Tibial nerve (tissue), 4 donors: ENCODE measurements around the gene ELOVL6.

Experiments used
- EP300 ChIP-seq, 2 donors: sonication (generic); formaldehyde crosslinking; IDR thresholded peaks; one replicate each; pipeline ENCODE4 v1.6.1; 2017; ENCODE audit warnings: antibody characterized with exemption in 2 of 2, mild to moderate bottlenecking in 1 of 2
- POLR2A ChIP-seq, 2 donors: fragments of 450-650 bp; IDR thresholded peaks; one replicate each; pipeline ENCODE4 v1.6.1; 2017; ENCODE audit warnings: antibody characterized with exemption in 2 of 2, mild to moderate bottlenecking in 2 of 2, moderate library complexity in 2 of 2
- TF ChIP-seq, protein P1 (sequence below), 5 experiments: fragments of 200-600 bp in 3 of 5; fragments of 450-650 bp in 2 of 5; sonication (generic) in 3 of 5; IDR thresholded peaks; one replicate each; pipeline ENCODE4 v1.5.1; 2016 to 2019; ENCODE audit warnings: antibody characterized with exemption in 5 of 5, mild to moderate bottlenecking in 3 of 5, moderate library complexity in 2 of 5

DNA sequence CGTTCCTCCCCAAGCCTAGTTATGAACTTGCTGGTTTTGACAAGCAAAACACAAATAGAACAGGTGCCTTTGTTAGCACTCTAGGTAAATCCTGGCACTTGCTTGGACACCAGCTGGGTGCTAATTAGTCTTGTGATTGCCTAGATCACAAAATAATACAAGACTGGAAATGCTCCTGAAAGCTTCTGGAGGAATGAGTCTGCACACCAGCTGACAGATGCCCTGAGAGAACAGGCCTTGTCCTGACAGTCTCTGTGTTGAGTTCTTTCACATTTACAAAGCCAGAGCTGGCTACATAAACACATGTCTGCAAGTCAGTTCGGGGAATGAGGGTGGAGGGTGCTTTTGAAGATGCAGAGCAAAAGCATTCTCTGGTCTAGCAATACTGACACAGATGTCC lies 93.8 kb downstream of the ELOVL6 start:
- no peak for TF ChIP-seq EP300 (IDR thresholded peaks at IDR 0.05)
- TF ChIP-seq, protein P1, sequence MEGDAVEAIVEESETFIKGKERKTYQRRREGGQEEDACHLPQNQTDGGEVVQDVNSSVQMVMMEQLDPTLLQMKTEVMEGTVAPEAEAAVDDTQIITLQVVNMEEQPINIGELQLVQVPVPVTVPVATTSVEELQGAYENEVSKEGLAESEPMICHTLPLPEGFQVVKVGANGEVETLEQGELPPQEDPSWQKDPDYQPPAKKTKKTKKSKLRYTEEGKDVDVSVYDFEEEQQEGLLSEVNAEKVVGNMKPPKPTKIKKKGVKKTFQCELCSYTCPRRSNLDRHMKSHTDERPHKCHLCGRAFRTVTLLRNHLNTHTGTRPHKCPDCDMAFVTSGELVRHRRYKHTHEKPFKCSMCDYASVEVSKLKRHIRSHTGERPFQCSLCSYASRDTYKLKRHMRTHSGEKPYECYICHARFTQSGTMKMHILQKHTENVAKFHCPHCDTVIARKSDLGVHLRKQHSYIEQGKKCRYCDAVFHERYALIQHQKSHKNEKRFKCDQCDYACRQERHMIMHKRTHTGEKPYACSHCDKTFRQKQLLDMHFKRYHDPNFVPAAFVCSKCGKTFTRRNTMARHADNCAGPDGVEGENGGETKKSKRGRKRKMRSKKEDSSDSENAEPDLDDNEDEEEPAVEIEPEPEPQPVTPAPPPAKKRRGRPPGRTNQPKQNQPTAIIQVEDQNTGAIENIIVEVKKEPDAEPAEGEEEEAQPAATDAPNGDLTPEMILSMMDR (IDR thresholded peaks at IDR 0.05) = no peak
- TF ChIP-seq POLR2A (IDR thresholded peaks at IDR 0.05) = no peak
